Spleen (tissue), 7 donors: ENCODE results near the gene ZDHHC11B.
"Not testable (repeated sequence)": the region's sequence is repeated elsewhere in the genome, so short reads cannot be mapped to it uniquely, and the experiment has no call there.

ENCODE experiments used
- CTCF ChIP-seq, 11 experiments: fragments of 200-600 bp in 7 of 11; fragments of 450-650 bp in 4 of 11; sonication (generic) in 4 of 11; IDR thresholded peaks in 8 of 11; conservative IDR thresholded peaks in 3 of 11; 1 replicate in 7 of 11; 2 replicates in 4 of 11; pipeline versions ENCODE4 v1.4.0 to v1.8.0; 2016 to 2021; ENCODE audit warnings: antibody characterized with exemption in 11 of 11, inconsistent platforms in 4 of 11, mild to moderate bottlenecking in 1 of 11
- POLR2A ChIP-seq, 3 donors: fragments of 450-650 bp; IDR thresholded peaks; one replicate each; pipeline ENCODE4 v1.5.1; 2017; ENCODE audit warnings: antibody characterized with exemption in 3 of 3, mild to moderate bottlenecking in 1 of 3
- POLR2AphosphoS5 ChIP-seq, 3 donors: sonication (generic); formaldehyde crosslinking; IDR thresholded peaks; one replicate each; pipeline ENCODE4 v1.5.1; 2017; ENCODE audit warnings: antibody characterized with exemption in 3 of 3
- donor health status: DM: no; HTN: no; CAD: no; lungs with moderate emphysema.
- donor health status: DM: no; HTN: no; CAD: no.
- donor health status: DM: no; HTN: no; CAD: no.

GRCh38 chr5:778967-779366, 5.6 kb downstream of the ZDHHC11B start:
- not testable (repeated sequence) for TF ChIP-seq POLR2A (IDR thresholded peaks at IDR 0.05); CTCF (IDR thresholded peaks at IDR 0.05 in 8 of 11, conservative IDR thresholded peaks at IDR 0.05 in 3 of 11); POLR2AphosphoS5 (IDR thresholded peaks at IDR 0.05)
